H9 (cell line): ENCODE measurements around the gene GAPT. TPM values are rescaled to one million over a fixed set of nuclear protein-coding genes. Genes with fewer than 3 reads are reported as not detected.

Source experiments
- DNase-seq: peaks from one replicate; pipeline ENCODE4 v3.0.0-alpha.2; 2017
- H2AFZ ChIP-seq: one replicate; pipeline ENCODE4 v1.6.1; 2013; ENCODE audit warnings: mild to moderate bottlenecking, low read length, control low read depth, moderate library complexity
- H2AK5ac ChIP-seq: 2 replicates; pipeline ENCODE4 v1.6.1; 2013; ENCODE audit warnings: low read length, control low read depth, mixed read lengths; ENCODE audit not compliant: insufficient read length
- H2BK120ac ChIP-seq: one replicate; pipeline ENCODE4 v1.6.1; 2013; ENCODE audit warnings: low read depth, mild to moderate bottlenecking, low read length, control low read depth, inconsistent platforms; ENCODE audit not compliant: poor library complexity, severe bottlenecking
- H2BK12ac ChIP-seq: 2 replicates; pipeline ENCODE4 v1.6.1; 2013; ENCODE audit warnings: low read length, control low read depth, mixed read lengths, low read depth; ENCODE audit not compliant: insufficient read length
- H2BK15ac ChIP-seq: 2 replicates; pipeline ENCODE4 v1.6.1; 2013; ENCODE audit warnings: low read depth, low read length, control low read depth
- H2BK20ac ChIP-seq: one replicate; pipeline ENCODE4 v1.6.1; 2013; ENCODE audit warnings: low read depth, mild to moderate bottlenecking, low read length, control low read depth, inconsistent platforms; ENCODE audit not compliant: poor library complexity, severe bottlenecking
- H2BK5ac ChIP-seq: 2 replicates; pipeline ENCODE4 v1.6.1; 2013; ENCODE audit warnings: low read length, control low read depth, mixed read lengths; ENCODE audit not compliant: insufficient read length
- H3K14ac ChIP-seq: 2 replicates; pipeline ENCODE4 v1.6.1; 2013; ENCODE audit warnings: low read length, control low read depth; ENCODE audit not compliant: insufficient read depth
- H3K18ac ChIP-seq: 2 replicates; pipeline ENCODE4 v1.6.1; 2013; ENCODE audit warnings: low read depth, mild to moderate bottlenecking, mixed read lengths, low read length, control low read depth; ENCODE audit not compliant: insufficient read length
- H3K23ac ChIP-seq: 2 replicates; pipeline ENCODE4 v1.6.1; 2013; ENCODE audit warnings: low read length, control low read depth, mixed read lengths, low read depth; ENCODE audit not compliant: insufficient read length
- H3K23me2 ChIP-seq: 2 replicates; pipeline ENCODE4 v1.6.1; 2013; ENCODE audit warnings: low read depth, mild to moderate bottlenecking, mixed read lengths, low read length, control low read depth; ENCODE audit not compliant: insufficient read length, poor library complexity, severe bottlenecking
- H3K27ac ChIP-seq: 2 replicates; pipeline ENCODE4 v1.5.1; 2013; ENCODE audit warnings: low read length, control low read depth, mixed read lengths, low read depth; ENCODE audit not compliant: insufficient read length
- H3K27me3 ChIP-seq: 2 replicates; pipeline ENCODE4 v1.6.1; 2013; ENCODE audit warnings: low read length, control low read depth, inconsistent platforms; ENCODE audit not compliant: insufficient read depth
- H3K4ac ChIP-seq: 2 replicates; pipeline ENCODE4 v1.6.1; 2013; ENCODE audit warnings: low read depth, mild to moderate bottlenecking, control low read depth, inconsistent platforms, low read length, moderate library complexity
- H3K4me1 ChIP-seq: 2 replicates; pipeline ENCODE4 v1.6.1; 2013; ENCODE audit warnings: low read length, control low read depth, inconsistent platforms; ENCODE audit not compliant: insufficient read depth
- H3K4me2 ChIP-seq: 2 replicates; pipeline ENCODE4 v1.6.1; 2013; ENCODE audit warnings: low read length, control low read depth, mixed read lengths; ENCODE audit not compliant: insufficient read length, insufficient read depth
- H3K56ac ChIP-seq: 2 replicates; pipeline ENCODE4 v1.6.1; 2013; ENCODE audit warnings: low read depth, mild to moderate bottlenecking, mixed read lengths, low read length, control low read depth; ENCODE audit not compliant: insufficient read length
- H3K79me1 ChIP-seq: 2 replicates; pipeline ENCODE4 v1.6.1; 2013; ENCODE audit warnings: low read depth, mild to moderate bottlenecking, moderate library complexity, low read length, control low read depth, inconsistent platforms; ENCODE audit not compliant: insufficient read depth, poor library complexity, severe bottlenecking
- H3K79me2 ChIP-seq: 2 replicates; pipeline ENCODE4 v1.6.1; 2013; ENCODE audit warnings: low read length, control low read depth, inconsistent platforms; ENCODE audit not compliant: insufficient read depth
- H3K9ac ChIP-seq: 2 replicates; pipeline ENCODE4 v1.6.1; 2013; ENCODE audit warnings: low read length, control low read depth, mixed read lengths; ENCODE audit not compliant: insufficient read length; ENCODE audit errors: extremely low read depth
- H3K9me3 ChIP-seq: one replicate; pipeline ENCODE4 v1.6.1; 2013; ENCODE audit warnings: low read depth, low read length, inconsistent platforms; ENCODE audit not compliant: control insufficient read depth
- H3T11ph ChIP-seq: one replicate; pipeline ENCODE4 v1.6.1; 2013; ENCODE audit warnings: mild to moderate bottlenecking, low read length, control low read depth, inconsistent platforms
- H4K20me1 ChIP-seq: one replicate; pipeline ENCODE4 v1.6.1; 2013; ENCODE audit not compliant: control insufficient read depth, insufficient read length, insufficient read depth
- H4K5ac ChIP-seq: 2 replicates; pipeline ENCODE4 v1.6.1; 2013; ENCODE audit warnings: low read depth, mild to moderate bottlenecking, mixed read lengths, low read length, control low read depth; ENCODE audit not compliant: insufficient read length
- H4K8ac ChIP-seq: replicated peaks from 2 replicates; pipeline ENCODE4 v1.6.1; 2013; ENCODE audit warnings: low read length, control low read depth, mixed read lengths, low read depth; ENCODE audit not compliant: insufficient read length
- H4K91ac ChIP-seq: 2 replicates; pipeline ENCODE4 v1.6.1; 2013; ENCODE audit warnings: low read depth, mild to moderate bottlenecking, moderate library complexity, mixed read lengths, low read length, control low read depth; ENCODE audit not compliant: insufficient read length
- H3K27ac Mint-ChIP-seq, 3 experiments: 2 replicates in 2 of 3; 3 replicates in 1 of 3; pipeline ENCODE4 v1.8.0; 2020 to 2021; ENCODE audit warnings: mixed read lengths in 3 of 3, mild to moderate bottlenecking in 1 of 3, moderate library complexity in 1 of 3
- H3K27me3 Mint-ChIP-seq: 2 replicates; pipeline ENCODE4 v1.8.0; 2021; ENCODE audit warnings: low read depth, mild to moderate bottlenecking, moderate library complexity, mixed read lengths
- H3K36me3 Mint-ChIP-seq, 3 experiments: 2 replicates in 2 of 3; 3 replicates in 1 of 3; pipeline ENCODE4 v1.8.0; 2020 to 2021; ENCODE audit warnings: low read depth in 3 of 3, mixed read lengths in 3 of 3; ENCODE audit not compliant: insufficient read depth in 1 of 3
- H3K4me1 Mint-ChIP-seq, 2 experiments: 2 replicates each; pipeline ENCODE4 v1.8.0; 2020; ENCODE audit warnings: mixed read lengths in 2 of 2
- H3K4me3 Mint-ChIP-seq, 2 experiments: 2 replicates in 1 of 2; 3 replicates in 1 of 2; pipeline ENCODE4 v1.8.0; 2020 to 2021; ENCODE audit warnings: mild to moderate bottlenecking in 2 of 2, mixed read lengths in 2 of 2, moderate library complexity in 1 of 2
- H3K9me3 Mint-ChIP-seq, 2 experiments: 2 replicates in 1 of 2; 3 replicates in 1 of 2; pipeline ENCODE4 v1.8.0; 2020; ENCODE audit warnings: mild to moderate bottlenecking in 2 of 2, mixed read lengths in 2 of 2, moderate library complexity in 1 of 2
- WGBS: extraction: QIAGEN DNeasy Blood & Tissue Kit; methylation state at CpG from one replicate; pipeline ENCODE4 v1.1.7; 2013; ENCODE audit warnings: missing lambda C conversion rate, low lambda C conversion rate, mixed read lengths; ENCODE audit not compliant: insufficient read length; ENCODE audit errors: extremely low coverage; 5-methylcytosine and 5-hydroxymethylcytosine counted together
- total RNA-seq: library from RNA; stranded (reverse); gene quantifications from 2 replicates; pipeline ENCODE4 v1.2.1, GENCODE V29; 2021
- TF ChIP-seq, protein P1 (sequence below): fragments of 200-600 bp; sonication (generic); conservative IDR thresholded peaks from 3 replicates; pipeline ENCODE4 v1.8.0; 2021; ENCODE audit warnings: antibody characterized with exemption, mild to moderate bottlenecking

Gene GAPT
- total RNA-seq, 1 experiment from 2014 or later = not detected

DNA sequence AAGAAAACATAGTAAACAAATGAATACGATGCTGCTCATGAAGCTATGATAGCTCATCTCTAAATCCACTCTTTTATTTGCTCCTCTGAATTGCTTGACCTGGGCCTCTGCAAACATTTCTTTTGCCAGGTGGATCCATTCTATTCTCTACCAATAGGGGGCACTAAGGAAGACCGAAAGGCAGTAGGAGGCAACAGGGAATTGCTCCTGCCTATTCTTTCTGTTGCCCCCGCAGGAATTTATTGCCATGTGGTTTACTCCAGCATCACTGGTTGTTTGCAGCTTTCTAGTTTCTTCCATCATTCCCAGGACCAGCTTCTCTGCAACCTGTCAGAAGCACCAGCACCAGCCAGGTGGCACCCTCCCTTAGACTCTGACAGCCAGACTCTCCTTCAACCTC, 5.3 kb downstream of the GAPT start:
- Histone ChIP-seq H2BK120ac (no peak overlapping the region), H3K4ac (no peak overlapping the region), H2BK12ac (no peak overlapping the region), H3T11ph (no peak overlapping the region), H4K91ac (no peak overlapping the region), H3K27me3 (no peaks in the 10 kb centered on the region), H3K4me1 (0 out of 2 replicates have a peak, but pooled peaks cover 2% of the 10 kb centered on the region), H3K23ac (no peak overlapping the region), H2AK5ac (no peak overlapping the region), H2BK20ac (no peak overlapping the region), H3K4me2 (no peak overlapping the region), H4K8ac (no peak overlapping the region), H2BK15ac (no peak overlapping the region), H3K56ac (no peak overlapping the region), H3K14ac (no peak overlapping the region), H2AFZ (no peak overlapping the region), H3K27ac (no peak overlapping the region), H3K9me3 (no peaks in the 10 kb centered on the region), H3K79me1 (no peaks in the 10 kb centered on the region), H4K5ac (no peak overlapping the region), H3K9ac (no peak overlapping the region), H3K23me2 (no peaks in the 10 kb centered on the region), H4K20me1 (no peaks in the 10 kb centered on the region), H3K79me2 (no peaks in the 10 kb centered on the region), H3K18ac (no peak overlapping the region), H2BK5ac (no peak overlapping the region)
- WGBS = no CpG with 5 or more reads among the region's 3 CpGs
- Mint-ChIP-seq H3K4me3 (no peak overlapping the region), H3K27me3 (no peaks in the 10 kb centered on the region), H3K27ac (no peak overlapping the region), H3K36me3 (no peaks in the 10 kb centered on the region), H3K9me3 (no peaks in the 10 kb centered on the region), H3K4me1 (peaks cover 18 to 19% of the 10 kb centered on the region in 2 experiments)
- TF ChIP-seq, protein P1, sequence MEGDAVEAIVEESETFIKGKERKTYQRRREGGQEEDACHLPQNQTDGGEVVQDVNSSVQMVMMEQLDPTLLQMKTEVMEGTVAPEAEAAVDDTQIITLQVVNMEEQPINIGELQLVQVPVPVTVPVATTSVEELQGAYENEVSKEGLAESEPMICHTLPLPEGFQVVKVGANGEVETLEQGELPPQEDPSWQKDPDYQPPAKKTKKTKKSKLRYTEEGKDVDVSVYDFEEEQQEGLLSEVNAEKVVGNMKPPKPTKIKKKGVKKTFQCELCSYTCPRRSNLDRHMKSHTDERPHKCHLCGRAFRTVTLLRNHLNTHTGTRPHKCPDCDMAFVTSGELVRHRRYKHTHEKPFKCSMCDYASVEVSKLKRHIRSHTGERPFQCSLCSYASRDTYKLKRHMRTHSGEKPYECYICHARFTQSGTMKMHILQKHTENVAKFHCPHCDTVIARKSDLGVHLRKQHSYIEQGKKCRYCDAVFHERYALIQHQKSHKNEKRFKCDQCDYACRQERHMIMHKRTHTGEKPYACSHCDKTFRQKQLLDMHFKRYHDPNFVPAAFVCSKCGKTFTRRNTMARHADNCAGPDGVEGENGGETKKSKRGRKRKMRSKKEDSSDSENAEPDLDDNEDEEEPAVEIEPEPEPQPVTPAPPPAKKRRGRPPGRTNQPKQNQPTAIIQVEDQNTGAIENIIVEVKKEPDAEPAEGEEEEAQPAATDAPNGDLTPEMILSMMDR = peak; percentile 74
- DNase-seq = peak; percentile 38
